H9 (cell line): ENCODE results near the gene TM9SF2. TPM values are rescaled to one million over a fixed set of nuclear protein-coding genes. Genes with fewer than 3 reads are reported as not detected.
A peak's percentile ranks its signal among the peaks of the same experiment; 100 is the strongest.

Experiments used
- DNase-seq: peaks from one replicate; pipeline ENCODE4 v3.0.0-alpha.2; 2017
- H2AFZ ChIP-seq: one replicate; pipeline ENCODE4 v1.6.1; 2013; ENCODE audit warnings: mild to moderate bottlenecking, low read length, control low read depth, moderate library complexity
- H2AK5ac ChIP-seq: 2 replicates; pipeline ENCODE4 v1.6.1; 2013; ENCODE audit warnings: low read length, control low read depth, mixed read lengths; ENCODE audit not compliant: insufficient read length
- H2BK120ac ChIP-seq: one replicate; pipeline ENCODE4 v1.6.1; 2013; ENCODE audit warnings: low read depth, mild to moderate bottlenecking, low read length, control low read depth, inconsistent platforms; ENCODE audit not compliant: poor library complexity, severe bottlenecking
- H2BK12ac ChIP-seq: 2 replicates; pipeline ENCODE4 v1.6.1; 2013; ENCODE audit warnings: low read length, control low read depth, mixed read lengths, low read depth; ENCODE audit not compliant: insufficient read length
- H2BK15ac ChIP-seq: 2 replicates; pipeline ENCODE4 v1.6.1; 2013; ENCODE audit warnings: low read depth, low read length, control low read depth
- H2BK20ac ChIP-seq: one replicate; pipeline ENCODE4 v1.6.1; 2013; ENCODE audit warnings: low read depth, mild to moderate bottlenecking, low read length, control low read depth, inconsistent platforms; ENCODE audit not compliant: poor library complexity, severe bottlenecking
- H2BK5ac ChIP-seq: 2 replicates; pipeline ENCODE4 v1.6.1; 2013; ENCODE audit warnings: low read length, control low read depth, mixed read lengths; ENCODE audit not compliant: insufficient read length
- H3K14ac ChIP-seq: 2 replicates; pipeline ENCODE4 v1.6.1; 2013; ENCODE audit warnings: low read length, control low read depth; ENCODE audit not compliant: insufficient read depth
- H3K18ac ChIP-seq: 2 replicates; pipeline ENCODE4 v1.6.1; 2013; ENCODE audit warnings: low read depth, mild to moderate bottlenecking, mixed read lengths, low read length, control low read depth; ENCODE audit not compliant: insufficient read length
- H3K23ac ChIP-seq: 2 replicates; pipeline ENCODE4 v1.6.1; 2013; ENCODE audit warnings: low read length, control low read depth, mixed read lengths, low read depth; ENCODE audit not compliant: insufficient read length
- H3K23me2 ChIP-seq: 2 replicates; pipeline ENCODE4 v1.6.1; 2013; ENCODE audit warnings: low read depth, mild to moderate bottlenecking, mixed read lengths, low read length, control low read depth; ENCODE audit not compliant: insufficient read length, poor library complexity, severe bottlenecking
- H3K27ac ChIP-seq: 2 replicates; pipeline ENCODE4 v1.5.1; 2013; ENCODE audit warnings: low read length, control low read depth, mixed read lengths, low read depth; ENCODE audit not compliant: insufficient read length
- H3K27me3 ChIP-seq: 2 replicates; pipeline ENCODE4 v1.6.1; 2013; ENCODE audit warnings: low read length, control low read depth, inconsistent platforms; ENCODE audit not compliant: insufficient read depth
- H3K4ac ChIP-seq: 2 replicates; pipeline ENCODE4 v1.6.1; 2013; ENCODE audit warnings: low read depth, mild to moderate bottlenecking, control low read depth, inconsistent platforms, low read length, moderate library complexity
- H3K4me1 ChIP-seq: 2 replicates; pipeline ENCODE4 v1.6.1; 2013; ENCODE audit warnings: low read length, control low read depth, inconsistent platforms; ENCODE audit not compliant: insufficient read depth
- H3K4me2 ChIP-seq: 2 replicates; pipeline ENCODE4 v1.6.1; 2013; ENCODE audit warnings: low read length, control low read depth, mixed read lengths; ENCODE audit not compliant: insufficient read length, insufficient read depth
- H3K56ac ChIP-seq: 2 replicates; pipeline ENCODE4 v1.6.1; 2013; ENCODE audit warnings: low read depth, mild to moderate bottlenecking, mixed read lengths, low read length, control low read depth; ENCODE audit not compliant: insufficient read length
- H3K79me1 ChIP-seq: 2 replicates; pipeline ENCODE4 v1.6.1; 2013; ENCODE audit warnings: low read depth, mild to moderate bottlenecking, moderate library complexity, low read length, control low read depth, inconsistent platforms; ENCODE audit not compliant: insufficient read depth, poor library complexity, severe bottlenecking
- H3K79me2 ChIP-seq: 2 replicates; pipeline ENCODE4 v1.6.1; 2013; ENCODE audit warnings: low read length, control low read depth, inconsistent platforms; ENCODE audit not compliant: insufficient read depth
- H3K9ac ChIP-seq: 2 replicates; pipeline ENCODE4 v1.6.1; 2013; ENCODE audit warnings: low read length, control low read depth, mixed read lengths; ENCODE audit not compliant: insufficient read length; ENCODE audit errors: extremely low read depth
- H3K9me3 ChIP-seq: one replicate; pipeline ENCODE4 v1.6.1; 2013; ENCODE audit warnings: low read depth, low read length, inconsistent platforms; ENCODE audit not compliant: control insufficient read depth
- H3T11ph ChIP-seq: one replicate; pipeline ENCODE4 v1.6.1; 2013; ENCODE audit warnings: mild to moderate bottlenecking, low read length, control low read depth, inconsistent platforms
- H4K20me1 ChIP-seq: one replicate; pipeline ENCODE4 v1.6.1; 2013; ENCODE audit not compliant: control insufficient read depth, insufficient read length, insufficient read depth
- H4K5ac ChIP-seq: 2 replicates; pipeline ENCODE4 v1.6.1; 2013; ENCODE audit warnings: low read depth, mild to moderate bottlenecking, mixed read lengths, low read length, control low read depth; ENCODE audit not compliant: insufficient read length
- H4K8ac ChIP-seq: replicated peaks from 2 replicates; pipeline ENCODE4 v1.6.1; 2013; ENCODE audit warnings: low read length, control low read depth, mixed read lengths, low read depth; ENCODE audit not compliant: insufficient read length
- H4K91ac ChIP-seq: 2 replicates; pipeline ENCODE4 v1.6.1; 2013; ENCODE audit warnings: low read depth, mild to moderate bottlenecking, moderate library complexity, mixed read lengths, low read length, control low read depth; ENCODE audit not compliant: insufficient read length
- H3K27ac Mint-ChIP-seq, 3 experiments: 2 replicates in 2 of 3; 3 replicates in 1 of 3; pipeline ENCODE4 v1.8.0; 2020 to 2021; ENCODE audit warnings: mixed read lengths in 3 of 3, mild to moderate bottlenecking in 1 of 3, moderate library complexity in 1 of 3
- H3K27me3 Mint-ChIP-seq: 2 replicates; pipeline ENCODE4 v1.8.0; 2021; ENCODE audit warnings: low read depth, mild to moderate bottlenecking, moderate library complexity, mixed read lengths
- H3K36me3 Mint-ChIP-seq, 3 experiments: 2 replicates in 2 of 3; 3 replicates in 1 of 3; pipeline ENCODE4 v1.8.0; 2020 to 2021; ENCODE audit warnings: low read depth in 3 of 3, mixed read lengths in 3 of 3; ENCODE audit not compliant: insufficient read depth in 1 of 3
- H3K4me1 Mint-ChIP-seq, 2 experiments: 2 replicates each; pipeline ENCODE4 v1.8.0; 2020; ENCODE audit warnings: mixed read lengths in 2 of 2
- H3K4me3 Mint-ChIP-seq, 2 experiments: 2 replicates in 1 of 2; 3 replicates in 1 of 2; pipeline ENCODE4 v1.8.0; 2020 to 2021; ENCODE audit warnings: mild to moderate bottlenecking in 2 of 2, mixed read lengths in 2 of 2, moderate library complexity in 1 of 2
- H3K9me3 Mint-ChIP-seq, 2 experiments: 2 replicates in 1 of 2; 3 replicates in 1 of 2; pipeline ENCODE4 v1.8.0; 2020; ENCODE audit warnings: mild to moderate bottlenecking in 2 of 2, mixed read lengths in 2 of 2, moderate library complexity in 1 of 2
- CTCF ChIP-seq: fragments of 200-600 bp; sonication (generic); conservative IDR thresholded peaks from 3 replicates; pipeline ENCODE4 v1.8.0; 2021; ENCODE audit warnings: antibody characterized with exemption, mild to moderate bottlenecking
- WGBS: extraction: QIAGEN DNeasy Blood & Tissue Kit; methylation state at CpG from one replicate; pipeline ENCODE4 v1.1.7; 2013; ENCODE audit warnings: missing lambda C conversion rate, low lambda C conversion rate, mixed read lengths; ENCODE audit not compliant: insufficient read length; ENCODE audit errors: extremely low coverage; 5-methylcytosine and 5-hydroxymethylcytosine counted together
- total RNA-seq: library from RNA; stranded (reverse); gene quantifications from 2 replicates; pipeline ENCODE4 v1.2.1, GENCODE V29; 2021

Gene TM9SF2
- total RNA-seq, 1 experiment from 2014 or later: 86.1 TPM

DNA sequence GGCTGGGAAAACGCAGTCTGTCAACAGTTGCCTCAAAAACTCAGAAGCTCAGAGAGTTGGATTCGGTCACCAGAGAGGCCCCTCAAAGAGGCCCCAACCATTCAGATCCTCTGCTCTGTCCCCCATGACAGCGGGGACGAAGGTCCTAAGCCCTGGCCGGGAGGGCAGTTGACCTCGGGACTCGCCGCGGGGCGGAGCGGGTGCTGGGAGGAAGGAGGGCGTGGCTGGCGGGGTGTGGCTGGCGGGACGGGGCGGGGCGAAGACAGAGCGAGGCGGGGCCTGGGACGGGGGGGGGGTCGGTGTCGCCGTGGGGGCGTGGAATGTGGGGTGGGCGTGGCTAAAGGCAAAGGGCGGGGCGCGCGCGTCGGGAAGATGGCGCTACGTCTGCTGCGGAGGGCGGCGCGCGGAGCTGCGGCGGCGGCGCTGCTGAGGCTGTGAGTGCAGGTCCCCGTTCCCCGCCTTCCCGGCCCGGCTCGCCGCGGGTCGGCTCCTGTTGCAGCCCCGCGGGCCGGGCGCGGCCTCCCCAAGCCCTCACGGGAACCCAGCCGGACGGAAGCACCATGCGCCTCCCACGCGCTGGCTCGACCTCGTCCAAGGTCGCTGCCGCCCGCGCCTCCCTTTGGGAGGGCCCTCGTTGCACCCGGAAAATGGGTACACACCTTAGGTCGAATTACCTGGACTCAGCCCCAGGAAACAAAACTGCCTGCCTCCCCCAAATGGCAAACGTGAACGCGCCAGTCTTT is 105.2 kb downstream of the TM9SF2 start, which contains the start of gene CLYBL:
Gene CLYBL (plus strand): TSS at position 367 of the 743 bp plus-strand sequence.
- TF ChIP-seq CTCF: no peak
- H3K4me1 Mint-ChIP-seq: peaks cover 25 to 29% of the 10 kb centered on the region in 2 experiments
- Histone ChIP-seq H3K79me1 (no peaks in the 10 kb centered on the region), H3K79me2 (no peaks in the 10 kb centered on the region), H2BK20ac (no peak within 1 kb of the TSS), H3K9me3 (no peaks in the 10 kb centered on the region), H4K20me1 (no peaks in the 10 kb centered on the region), H3K18ac (peak within 1 kb of the TSS; percentile 87), H3K56ac (no peak within 1 kb of the TSS), H2BK12ac (no peak within 1 kb of the TSS), H4K5ac (no peak within 1 kb of the TSS), H3T11ph (no peak within 1 kb of the TSS), H3K4ac (no peak within 1 kb of the TSS), H3K4me1 (no peaks in the 10 kb centered on the region), H2BK15ac (no peak within 1 kb of the TSS; the same call in 1 of the 2 replicates), H3K23me2 (peaks cover 11% of the 10 kb centered on the region), H3K27me3 (no peaks in the 10 kb centered on the region), H4K8ac (no peak within 1 kb of the TSS), H4K91ac (no peak within 1 kb of the TSS), H3K4me2 (peak within 1 kb of the TSS; percentile 79), H2AK5ac (no peak within 1 kb of the TSS), H3K27ac (no peak within 1 kb of the TSS), H2BK5ac (no peak within 1 kb of the TSS), H2BK120ac (no peak within 1 kb of the TSS), H3K23ac (no peak within 1 kb of the TSS), H3K9ac (peak within 1 kb of the TSS; percentile 76), H2AFZ (no peak within 1 kb of the TSS), H3K14ac (peak within 1 kb of the TSS; percentile 92)
- no peaks in the 10 kb centered on the region for H3K27me3 Mint-ChIP-seq
- H3K9me3 Mint-ChIP-seq: no peaks in the 10 kb centered on the region
- peak within 1 kb of the TSS; percentile 71 to 82 for H3K4me3 Mint-ChIP-seq
- H3K36me3 Mint-ChIP-seq: peaks cover 2 to 8% (median 3%) of the 10 kb centered on the region in 3 experiments; a peak in 4 of 7 replicates
- no CpG with 5 or more reads among the region's 73 CpGs for WGBS
- peak within 1 kb of the TSS; percentile 4 to 92 (median 76); a peak in 6 of 7 replicates for H3K27ac Mint-ChIP-seq
- peak; percentile 89 for DNase-seq
